GM12865 (cell line): ENCODE data around the gene SGCD.

Source experiments
- DNase-seq: peaks from one replicate; pipeline ENCODE4 v3.0.0; 2010; ENCODE audit warnings: low read depth
- H3K4me3 ChIP-seq: 2 replicates; pipeline ENCODE4 v1.5.1; 2011; ENCODE audit warnings: mild to moderate bottlenecking, low read depth, low read length, control low read depth
- TF ChIP-seq, protein P1 (sequence below): IDR thresholded peaks from 2 replicates; pipeline ENCODE4 v1.5.1; 2011; ENCODE audit warnings: low read length, control low read depth, low read depth, inconsistent platforms; ENCODE audit not compliant: insufficient read depth; ENCODE audit errors: missing control alignments

The SGCD gene

DNA sequence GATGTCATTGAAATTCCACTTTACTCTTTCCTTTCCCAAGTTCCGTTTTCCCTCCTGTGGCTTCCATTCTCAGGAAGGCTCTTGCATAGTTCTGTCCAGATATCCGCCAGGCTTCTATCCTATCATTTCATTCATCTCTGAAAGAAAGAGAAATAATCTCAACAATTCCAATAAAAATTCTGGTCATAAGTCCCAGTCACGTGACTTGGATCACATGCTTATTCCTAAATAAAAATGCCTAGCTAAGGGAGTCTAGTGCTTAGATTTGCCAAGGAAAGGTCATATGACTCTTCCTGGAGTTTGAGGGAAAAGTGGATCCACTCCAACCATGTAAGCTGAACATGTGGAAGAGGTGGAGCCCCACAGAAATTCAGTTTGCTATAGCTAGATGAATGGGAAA, 377.2 kb downstream of the SGCD start:
- TF ChIP-seq, protein P1, sequence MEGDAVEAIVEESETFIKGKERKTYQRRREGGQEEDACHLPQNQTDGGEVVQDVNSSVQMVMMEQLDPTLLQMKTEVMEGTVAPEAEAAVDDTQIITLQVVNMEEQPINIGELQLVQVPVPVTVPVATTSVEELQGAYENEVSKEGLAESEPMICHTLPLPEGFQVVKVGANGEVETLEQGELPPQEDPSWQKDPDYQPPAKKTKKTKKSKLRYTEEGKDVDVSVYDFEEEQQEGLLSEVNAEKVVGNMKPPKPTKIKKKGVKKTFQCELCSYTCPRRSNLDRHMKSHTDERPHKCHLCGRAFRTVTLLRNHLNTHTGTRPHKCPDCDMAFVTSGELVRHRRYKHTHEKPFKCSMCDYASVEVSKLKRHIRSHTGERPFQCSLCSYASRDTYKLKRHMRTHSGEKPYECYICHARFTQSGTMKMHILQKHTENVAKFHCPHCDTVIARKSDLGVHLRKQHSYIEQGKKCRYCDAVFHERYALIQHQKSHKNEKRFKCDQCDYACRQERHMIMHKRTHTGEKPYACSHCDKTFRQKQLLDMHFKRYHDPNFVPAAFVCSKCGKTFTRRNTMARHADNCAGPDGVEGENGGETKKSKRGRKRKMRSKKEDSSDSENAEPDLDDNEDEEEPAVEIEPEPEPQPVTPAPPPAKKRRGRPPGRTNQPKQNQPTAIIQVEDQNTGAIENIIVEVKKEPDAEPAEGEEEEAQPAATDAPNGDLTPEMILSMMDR = no peak
- DNase-seq = no peak

DNA sequence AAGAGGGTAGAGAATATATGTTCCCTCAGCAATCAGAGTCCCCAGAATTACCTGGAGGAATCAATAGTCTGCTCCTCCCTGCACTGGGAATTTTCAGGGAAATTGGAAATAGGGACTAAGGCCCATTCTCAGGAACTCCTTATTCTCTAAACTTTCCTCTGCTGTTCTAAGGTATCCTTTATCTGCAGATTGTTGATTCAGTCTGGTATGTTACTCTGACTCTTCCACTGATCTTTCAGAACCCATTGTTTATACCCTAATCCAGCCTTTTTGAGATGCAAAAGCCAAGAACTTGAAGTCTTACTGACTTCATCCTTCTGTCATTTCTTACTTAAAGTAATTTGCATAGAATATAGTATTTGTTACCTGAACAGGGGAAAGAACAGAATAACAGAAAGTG, 379.7 kb downstream of the SGCD start:
- DNase-seq = no peak
- H3K4me3 ChIP-seq = no peak overlapping the region
- TF ChIP-seq, protein P1 = no peak

More for the DNA sequence above, 377.2 kb downstream of the SGCD start:
- H3K4me3 ChIP-seq = no peak overlapping the region

DNA sequence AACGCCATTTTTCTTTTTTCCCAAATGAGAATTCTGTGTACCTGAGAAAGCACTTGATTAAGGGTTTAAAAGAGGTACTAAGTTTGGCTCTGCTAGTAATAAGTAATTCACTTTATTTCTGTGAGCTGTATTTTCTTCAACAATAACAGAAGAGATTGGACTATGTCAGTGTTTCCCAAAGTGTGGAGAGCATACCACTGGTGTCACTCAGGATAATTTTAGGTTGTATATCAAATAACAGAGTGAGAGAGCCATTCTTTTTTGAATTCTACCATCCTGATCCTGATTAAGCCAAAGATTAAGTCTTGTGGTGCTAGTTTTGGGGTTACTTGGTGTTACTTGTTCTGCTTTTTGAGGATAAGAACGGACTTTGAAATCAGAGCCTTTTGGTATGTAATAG, 380.8 kb downstream of the SGCD start:
- H3K4me3 ChIP-seq = no peak overlapping the region
- TF ChIP-seq, protein P1 = no peak
- DNase-seq = no peak

DNA sequence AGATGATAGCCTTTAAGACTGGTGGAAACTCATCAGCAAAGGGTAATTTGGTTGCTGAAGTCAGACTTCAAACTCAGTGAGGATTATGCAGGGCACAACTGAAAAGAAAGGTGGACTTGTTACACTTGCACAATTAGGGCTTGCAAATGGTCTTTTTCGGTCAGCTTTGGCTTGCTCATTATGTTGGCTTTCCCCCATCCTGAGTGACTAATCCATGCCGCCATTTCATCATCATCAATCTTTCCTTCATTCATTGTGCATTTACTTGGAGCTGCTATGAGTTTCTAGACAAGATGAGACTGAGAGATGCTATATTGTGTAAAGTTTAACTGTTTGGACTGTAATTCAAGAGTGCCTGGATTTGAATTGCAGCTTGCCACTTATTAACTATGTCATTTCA, 388.3 kb downstream of the SGCD start:
- TF ChIP-seq, protein P1 = no peak
- no peak for DNase-seq
- no peak overlapping the region for H3K4me3 ChIP-seq

DNA sequence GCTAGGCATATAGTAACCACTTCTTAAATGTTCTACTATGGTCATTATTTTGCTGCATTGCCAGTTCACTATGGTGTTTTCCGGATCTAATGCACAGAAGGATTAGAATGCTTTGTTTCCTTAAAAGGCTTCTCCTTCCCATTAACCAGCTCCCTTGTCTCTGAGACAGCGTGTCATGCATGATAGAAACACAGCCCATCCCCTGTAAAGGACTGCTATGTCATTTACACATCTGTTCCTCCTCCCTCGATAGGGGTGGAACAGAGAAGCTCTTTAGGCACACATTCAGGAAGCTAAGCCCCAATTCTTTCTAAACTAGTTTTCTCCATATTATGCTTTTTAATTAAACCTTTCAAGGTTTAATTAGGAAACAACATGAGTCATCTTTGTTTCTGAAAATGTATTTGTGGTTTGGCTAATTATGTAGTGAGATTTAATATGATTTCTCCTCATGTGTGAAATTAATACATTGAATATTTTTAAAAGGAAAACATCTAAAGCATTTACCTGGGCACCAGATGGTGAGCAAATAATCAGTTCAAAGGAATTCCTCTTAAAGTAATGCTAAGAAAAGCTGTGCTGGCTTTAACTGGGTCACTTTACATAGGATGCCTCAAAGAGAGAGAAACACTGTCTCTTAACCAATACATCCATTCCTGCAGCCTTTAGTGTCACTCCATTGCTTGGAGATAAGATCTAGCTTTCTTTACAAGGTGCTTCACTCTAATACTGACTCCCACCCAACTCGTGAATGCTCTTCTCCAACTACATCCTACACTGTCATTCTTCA, 389.8 kb downstream of the SGCD start:
- H3K4me3 ChIP-seq = no peak overlapping the region
- no peak for DNase-seq
- TF ChIP-seq, protein P1 = no peak

DNA sequence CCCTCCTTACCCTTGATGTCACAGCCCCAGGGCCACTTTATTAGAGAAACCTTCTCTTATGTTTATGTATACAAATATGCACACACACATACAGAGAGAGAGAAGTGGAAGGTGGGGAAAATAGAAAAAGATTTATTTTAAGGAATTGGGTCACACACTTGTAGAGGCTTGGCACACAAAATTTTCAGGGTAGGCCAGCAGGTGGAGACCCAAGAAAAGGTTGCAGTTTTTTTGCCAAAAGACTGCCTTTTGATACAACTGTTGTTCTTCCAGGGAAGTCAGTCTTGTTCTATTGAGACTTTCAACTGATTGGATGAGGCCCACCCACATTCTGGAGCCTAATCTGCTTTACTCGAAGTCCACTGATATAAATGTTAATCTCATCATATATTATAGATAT, 392.0 kb downstream of the SGCD start:
- no peak overlapping the region for H3K4me3 ChIP-seq
- no peak for DNase-seq
- TF ChIP-seq, protein P1 = no peak

DNA sequence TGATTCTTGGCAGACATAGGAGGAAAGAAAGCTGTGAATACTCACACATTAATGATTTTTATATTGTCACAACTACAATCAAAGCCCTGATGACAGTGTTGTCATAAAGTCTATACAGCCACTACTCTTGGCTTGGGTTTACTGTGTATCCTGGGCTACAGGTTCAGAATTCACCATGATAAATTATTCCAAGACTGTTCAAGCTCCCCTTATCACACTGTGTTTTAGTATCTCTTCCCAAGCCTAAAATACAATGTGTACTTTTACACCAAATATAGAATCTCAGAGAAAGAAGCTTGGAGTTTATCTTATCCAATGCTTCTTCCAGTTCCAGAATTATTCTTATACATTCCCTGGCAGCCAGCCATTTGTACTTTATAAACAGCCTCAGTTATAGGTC, 395.4 kb downstream of the SGCD start:
- DNase-seq = no peak
- no peak overlapping the region for H3K4me3 ChIP-seq
- TF ChIP-seq, protein P1 = no peak
